Measurements from ENCODE around the gene PTPRN2.
"Not testable (repeated sequence)": the region's sequence is repeated elsewhere in the genome, so short reads cannot be mapped to it uniquely, and the experiment has no call there.

The PTPRN2 gene

GRCh38 chr7:157903710-157904109, 683.9 kb downstream of the PTPRN2 start:
- FAIRE-seq, result no peak

- FAIRE-seq, result no peak
Observed at GRCh38 chr7:157903296-157903695, 684.3 kb downstream of the PTPRN2 start.

- not testable (repeated sequence) for FAIRE-seq
Observed at GRCh38 chr7:157901816-157902610, 685.6 kb downstream of the PTPRN2 start.

GRCh38 chr7:157901166-157901565, 686.5 kb downstream of the PTPRN2 start:
- FAIRE-seq, result no peak

GRCh38 chr7:157900556-157900955, 687.1 kb downstream of the PTPRN2 start:
- FAIRE-seq, result no peak

- FAIRE-seq, result no peak
Observed at GRCh38 chr7:157900011-157900410, 687.6 kb downstream of the PTPRN2 start.

- FAIRE-seq, result no peak
Observed at GRCh38 chr7:157898802-157899505, 688.7 kb downstream of the PTPRN2 start.

GRCh38 chr7:157898261-157898660, 689.4 kb downstream of the PTPRN2 start:
- FAIRE-seq, result no peak

- no peak for FAIRE-seq
Observed at GRCh38 chr7:157897681-157898080, 689.9 kb downstream of the PTPRN2 start.

GRCh38 chr7:157896774-157897555, 690.7 kb downstream of the PTPRN2 start:
- FAIRE-seq, result no peak

- FAIRE-seq, result not testable (repeated sequence)
Observed at GRCh38 chr7:157896376-157896675, 691.3 kb downstream of the PTPRN2 start.

GRCh38 chr7:157895520-157896375, 691.9 kb downstream of the PTPRN2 start:
- FAIRE-seq, result no peak

GRCh38 chr7:157895098-157895497, 692.5 kb downstream of the PTPRN2 start:
- peak; percentile 100 for FAIRE-seq

- FAIRE-seq, result no peak
Observed at GRCh38 chr7:157893535-157894044, 694.0 kb downstream of the PTPRN2 start.

GRCh38 chr7:157892751-157893523, 694.7 kb downstream of the PTPRN2 start:
- no peak for FAIRE-seq

GRCh38 chr7:157890921-157891401, 696.7 kb downstream of the PTPRN2 start:
- FAIRE-seq, result no peak

- FAIRE-seq, result no peak
Observed at GRCh38 chr7:157889480-157889879, 698.1 kb downstream of the PTPRN2 start.

GRCh38 chr7:157888579-157888978, 699.0 kb downstream of the PTPRN2 start:
- no peak for FAIRE-seq

- FAIRE-seq, result no peak
Observed at GRCh38 chr7:157887400-157887799, 700.2 kb downstream of the PTPRN2 start.

- no peak for FAIRE-seq
Observed at GRCh38 chr7:157886711-157887110, 700.9 kb downstream of the PTPRN2 start.

- FAIRE-seq, result no peak
Observed at GRCh38 chr7:157886266-157886665, 701.4 kb downstream of the PTPRN2 start.
